Measurements from ENCODE around the gene MCCC1. TPM values are rescaled to one million over a fixed set of nuclear protein-coding genes. Genes with fewer than 3 reads are reported as not detected.

The MCCC1 gene
- total RNA-seq, 2 experiments from 2014 or later, result 30.8 to 44.7 TPM

GRCh38 chr3:182980204-182981037, 118.9 kb downstream of the MCCC1 start, which contains the start of gene DCUN1D1:
Gene DCUN1D1 (minus strand): TSS chr3:182980538. CDS start chr3:182980489, 49 bp downstream.
- peak within 1 kb of the TSS; percentile 86 for H3K27ac Mint-ChIP-seq
- no peaks in the 10 kb centered on the region for H3K9me3 Mint-ChIP-seq (ENCODE audit: low read depth)
- H3K4me1 Mint-ChIP-seq, result peaks cover 39% of the 10 kb centered on the region
- peak within 1 kb of the TSS; percentile 88 for H3K4me3 Mint-ChIP-seq
- DNase-seq (peak; percentile 91), ATAC-seq (peak; percentile 97)
- peaks cover 4% of the 10 kb centered on the region for H3K36me3 Mint-ChIP-seq
- CTCF ChIA-PET, result no interaction called here
- no peaks in the 10 kb centered on the region for H3K27me3 Mint-ChIP-seq

- DNase-seq (peak; percentile 46), ATAC-seq (no peak)
- Mint-ChIP-seq H3K9me3 (ENCODE audit: low read depth) (no peaks in the 10 kb centered on the region), H3K36me3 (peaks cover 4% of the 10 kb centered on the region), H3K4me3 (peak overlapping the region; percentile 88), H3K27ac (peak overlapping the region; percentile 86), H3K4me1 (peaks cover 43% of the 10 kb centered on the region), H3K27me3 (no peaks in the 10 kb centered on the region)
- CTCF ChIA-PET, result no interaction called here
Observed at GRCh38 chr3:182979674-182980191, 119.6 kb downstream of the MCCC1 start.

- H3K36me3 Mint-ChIP-seq, result peaks cover 4% of the 10 kb centered on the region
- H3K4me1 Mint-ChIP-seq, result peaks cover 41% of the 10 kb centered on the region
- no peaks in the 10 kb centered on the region for H3K9me3 Mint-ChIP-seq (ENCODE audit: low read depth)
- CTCF ChIA-PET, result no interaction called here
- ATAC-seq (no peak), DNase-seq (no peak)
- no peaks in the 10 kb centered on the region for H3K27me3 Mint-ChIP-seq
- H3K27ac Mint-ChIP-seq, result peak overlapping the region; percentile 86
- peak overlapping the region; percentile 88 for H3K4me3 Mint-ChIP-seq
Observed at GRCh38 chr3:182979103-182979673, 120.1 kb downstream of the MCCC1 start.

- Mint-ChIP-seq H3K27me3 (no peaks in the 10 kb centered on the region), H3K36me3 (peaks cover 4% of the 10 kb centered on the region), H3K27ac (no peak overlapping the region), H3K4me3 (no peak overlapping the region), H3K4me1 (peaks cover 41% of the 10 kb centered on the region), H3K9me3 (ENCODE audit: low read depth) (no peaks in the 10 kb centered on the region)
- CTCF ChIA-PET, result no interaction called here
- DNase-seq (no peak), ATAC-seq (no peak)
Observed at GRCh38 chr3:182978387-182978786, 120.9 kb downstream of the MCCC1 start.

GRCh38 chr3:182973047-182973446, 126.2 kb downstream of the MCCC1 start:
- CTCF ChIA-PET, result no interaction called here
- no peak overlapping the region for H3K27ac Mint-ChIP-seq
- no peak for ATAC-seq
- H3K4me3 Mint-ChIP-seq, result no peak overlapping the region
- H3K36me3 Mint-ChIP-seq, result peaks cover 16% of the 10 kb centered on the region
- peaks cover 47% of the 10 kb centered on the region for H3K4me1 Mint-ChIP-seq
- no peaks in the 10 kb centered on the region for H3K27me3 Mint-ChIP-seq
- H3K9me3 Mint-ChIP-seq (ENCODE audit: low read depth), result no peaks in the 10 kb centered on the region
- no peak for DNase-seq

- Mint-ChIP-seq H3K27me3 (no peaks in the 10 kb centered on the region), H3K4me3 (no peak overlapping the region), H3K9me3 (ENCODE audit: low read depth) (no peaks in the 10 kb centered on the region), H3K36me3 (peaks cover 21% of the 10 kb centered on the region), H3K27ac (no peak overlapping the region), H3K4me1 (peaks cover 52% of the 10 kb centered on the region)
- no peak for ATAC-seq
- CTCF ChIA-PET, result interaction anchor here (1.4 kb wide), 1 partner anchor 11 kb away, joined by 4 read pairs; no protein-coding TSS in a partner anchor
- DNase-seq, result no peak
Observed at GRCh38 chr3:182972387-182972786, 126.9 kb downstream of the MCCC1 start.

GRCh38 chr3:182971637-182972036, 127.7 kb downstream of the MCCC1 start:
- H3K27me3 Mint-ChIP-seq, result no peaks in the 10 kb centered on the region
- CTCF ChIA-PET, result interaction anchor here (0.7 to 1.4 kb wide), 2 partner anchors 12 to 126 kb away, joined by 3 to 4 read pairs; no protein-coding TSS in a partner anchor
- DNase-seq (no peak), ATAC-seq (no peak)
- no peaks in the 10 kb centered on the region for H3K9me3 Mint-ChIP-seq (ENCODE audit: low read depth)
- no peak overlapping the region for H3K4me3 Mint-ChIP-seq
- peaks cover 53% of the 10 kb centered on the region for H3K4me1 Mint-ChIP-seq
- H3K36me3 Mint-ChIP-seq, result peaks cover 23% of the 10 kb centered on the region
- H3K27ac Mint-ChIP-seq, result no peak overlapping the region

- peaks cover 26% of the 10 kb centered on the region for H3K36me3 Mint-ChIP-seq
- H3K27ac Mint-ChIP-seq, result no peak overlapping the region
- no peaks in the 10 kb centered on the region for H3K27me3 Mint-ChIP-seq
- peaks cover 55% of the 10 kb centered on the region for H3K4me1 Mint-ChIP-seq
- CTCF ChIA-PET, result interaction anchor here (1.4 kb wide), 1 partner anchor 13 kb away, joined by 4 read pairs; no protein-coding TSS in a partner anchor
- no peak overlapping the region for H3K4me3 Mint-ChIP-seq
- DNase-seq (no peak), ATAC-seq (no peak)
- H3K9me3 Mint-ChIP-seq (ENCODE audit: low read depth), result no peaks in the 10 kb centered on the region
Observed at GRCh38 chr3:182970811-182971418, 128.4 kb downstream of the MCCC1 start.

GRCh38 chr3:182969853-182970252, 129.4 kb downstream of the MCCC1 start:
- CTCF ChIA-PET, result interaction anchor here (0.8 to 1.2 kb wide), 3 partner anchors 12 to 127 kb away, joined by 3 read pairs; no protein-coding TSS in a partner anchor
- ATAC-seq (no peak), DNase-seq (no peak)
- Mint-ChIP-seq H3K36me3 (peaks cover 33% of the 10 kb centered on the region), H3K4me3 (no peak overlapping the region), H3K4me1 (peaks cover 56% of the 10 kb centered on the region), H3K27ac (no peak overlapping the region), H3K27me3 (no peaks in the 10 kb centered on the region), H3K9me3 (ENCODE audit: low read depth) (no peaks in the 10 kb centered on the region)

GRCh38 chr3:182969277-182969676, 130.0 kb downstream of the MCCC1 start:
- no peak for DNase-seq
- H3K36me3 Mint-ChIP-seq, result peaks cover 34% of the 10 kb centered on the region
- H3K9me3 Mint-ChIP-seq (ENCODE audit: low read depth), result no peaks in the 10 kb centered on the region
- H3K4me3 Mint-ChIP-seq, result no peak overlapping the region
- ATAC-seq, result no peak
- CTCF ChIA-PET, result interaction anchor here (1.1 to 1.2 kb wide), 2 partner anchors 12 to 127 kb away, joined by 3 read pairs; no protein-coding TSS in a partner anchor
- peaks cover 55% of the 10 kb centered on the region for H3K4me1 Mint-ChIP-seq
- H3K27ac Mint-ChIP-seq, result peak overlapping the region; percentile 14
- H3K27me3 Mint-ChIP-seq, result no peaks in the 10 kb centered on the region

GRCh38 chr3:182967218-182968204, 131.8 kb downstream of the MCCC1 start:
- Mint-ChIP-seq H3K4me1 (peaks cover 58% of the 10 kb centered on the region), H3K9me3 (ENCODE audit: low read depth) (no peaks in the 10 kb centered on the region), H3K36me3 (peaks cover 37% of the 10 kb centered on the region), H3K4me3 (peak overlapping the region; percentile 44), H3K27ac (peak overlapping the region; percentile 82), H3K27me3 (no peaks in the 10 kb centered on the region)
- peak; percentile 62 for DNase-seq
- ATAC-seq, result peak; percentile 83
- CTCF ChIA-PET, result no interaction called here

- no peak for ATAC-seq
- CTCF ChIA-PET, result interaction anchor here (1.0 to 1.1 kb wide), 2 partner anchors 19 to 56 kb away, joined by 3 read pairs; no protein-coding TSS in a partner anchor
- H3K4me3 Mint-ChIP-seq, result no peak overlapping the region
Observed at GRCh38 chr3:182965861-182966366, 133.4 kb downstream of the MCCC1 start.

More at GRCh38 chr3:182965861-182966366, 133.4 kb downstream of the MCCC1 start:
- DNase-seq, result no peak
- no peaks in the 10 kb centered on the region for H3K9me3 Mint-ChIP-seq (ENCODE audit: low read depth)
- peaks cover 57% of the 10 kb centered on the region for H3K4me1 Mint-ChIP-seq
- no peaks in the 10 kb centered on the region for H3K27me3 Mint-ChIP-seq
- peak overlapping the region; percentile 45 for H3K27ac Mint-ChIP-seq
- H3K36me3 Mint-ChIP-seq, result peaks cover 36% of the 10 kb centered on the region

Measured in activated CD8-positive, alpha-beta memory T cell treated with anti-CD3 and anti-CD28 coated beads, Interleukin-2, amount 10 ng/mL, durations not matched to agents 7 days and 5 days (primary cell).